Jurkat, Clone E6-1 (cell line): ENCODE measurements around the gene AGPAT4.

Experiments used
- DNase-seq: peaks from one replicate; pipeline ENCODE4 v3.0.0-alpha.2; 2011; ENCODE audit warnings: low read depth, low spot score
- H3K4me3 ChIP-seq: 2 replicates; pipeline ENCODE4 v1.5.1; 2011; ENCODE audit warnings: mild to moderate bottlenecking, low read length, control low read depth, moderate library complexity

The AGPAT4 gene

DNA sequence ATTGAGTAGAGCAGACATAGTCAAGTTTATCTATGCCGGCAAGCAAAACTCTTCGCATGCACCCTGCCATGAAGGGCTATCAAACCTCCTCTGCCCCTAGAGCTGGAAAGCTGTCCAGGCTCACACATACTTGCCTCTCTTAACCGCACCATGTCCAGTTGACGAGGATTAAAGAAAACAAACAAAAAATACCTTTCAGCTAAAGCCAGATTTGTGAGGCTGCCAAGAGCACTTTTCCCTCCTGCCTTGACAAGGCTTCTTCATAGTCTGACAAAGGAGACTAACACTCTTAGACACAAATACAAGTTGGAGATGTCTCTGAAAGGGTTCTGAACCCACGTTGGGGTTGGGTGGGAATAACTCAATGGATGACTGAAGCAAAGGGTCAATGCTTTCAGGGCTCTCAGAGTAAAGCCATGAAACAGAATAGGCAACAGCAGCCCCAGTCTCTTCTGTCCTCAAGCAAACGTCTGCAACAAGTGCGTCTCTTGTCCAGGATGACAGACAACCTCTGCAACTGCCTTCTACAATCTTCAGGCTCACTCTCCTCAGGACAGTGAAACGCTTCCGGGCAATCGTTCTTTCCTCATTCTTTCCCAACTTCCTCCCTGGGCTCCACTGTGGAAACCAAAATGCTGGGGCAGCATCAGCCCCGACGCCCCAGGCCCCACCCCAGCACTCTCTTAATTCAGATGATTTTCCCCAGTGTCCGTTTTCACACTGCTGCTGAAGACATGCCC lies 57.8 kb downstream of the AGPAT4 start:
- no peak overlapping the region for H3K4me3 ChIP-seq
- no peak for DNase-seq

DNA sequence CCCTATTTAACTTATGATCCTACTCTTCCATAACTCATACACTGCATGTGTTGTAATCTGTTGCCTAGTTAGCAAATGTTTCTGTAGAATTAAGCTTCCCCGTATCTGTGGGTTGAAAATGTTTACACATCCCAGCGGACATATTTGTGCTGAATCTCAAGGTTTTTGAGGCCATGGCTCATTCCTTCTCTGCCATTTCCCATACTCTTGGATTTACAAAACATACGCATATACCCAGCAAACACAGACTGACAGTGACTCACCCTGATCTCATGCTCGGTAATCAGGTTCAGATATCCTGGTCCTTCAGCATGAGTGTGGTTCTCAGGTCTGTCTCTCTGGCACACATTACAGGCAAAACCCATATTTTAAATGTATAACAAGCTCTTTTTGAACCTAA lies 58.7 kb downstream of the AGPAT4 start:
- H3K4me3 ChIP-seq: no peak overlapping the region
- DNase-seq: no peak

GRCh38 chr6:161214722-161215121 lies 59.1 kb downstream of the AGPAT4 start:
- DNase-seq: no peak
- H3K4me3 ChIP-seq: no peak overlapping the region

- no peak overlapping the region for H3K4me3 ChIP-seq
- no peak for DNase-seq
Observed at GRCh38 chr6:161212902-161213301, 61.0 kb downstream of the AGPAT4 start.

GRCh38 chr6:161211380-161212035 lies 62.4 kb downstream of the AGPAT4 start:
- no peak overlapping the region for H3K4me3 ChIP-seq
- DNase-seq: no peak

GRCh38 chr6:161210857-161211256 lies 63.0 kb downstream of the AGPAT4 start:
- DNase-seq: no peak
- H3K4me3 ChIP-seq: no peak overlapping the region

GRCh38 chr6:161207200-161207599 lies 66.7 kb downstream of the AGPAT4 start:
- DNase-seq: no peak
- H3K4me3 ChIP-seq: no peak overlapping the region

- H3K4me3 ChIP-seq: no peak overlapping the region
- DNase-seq: no peak
Observed at GRCh38 chr6:161204866-161205557, 68.8 kb downstream of the AGPAT4 start.

DNA sequence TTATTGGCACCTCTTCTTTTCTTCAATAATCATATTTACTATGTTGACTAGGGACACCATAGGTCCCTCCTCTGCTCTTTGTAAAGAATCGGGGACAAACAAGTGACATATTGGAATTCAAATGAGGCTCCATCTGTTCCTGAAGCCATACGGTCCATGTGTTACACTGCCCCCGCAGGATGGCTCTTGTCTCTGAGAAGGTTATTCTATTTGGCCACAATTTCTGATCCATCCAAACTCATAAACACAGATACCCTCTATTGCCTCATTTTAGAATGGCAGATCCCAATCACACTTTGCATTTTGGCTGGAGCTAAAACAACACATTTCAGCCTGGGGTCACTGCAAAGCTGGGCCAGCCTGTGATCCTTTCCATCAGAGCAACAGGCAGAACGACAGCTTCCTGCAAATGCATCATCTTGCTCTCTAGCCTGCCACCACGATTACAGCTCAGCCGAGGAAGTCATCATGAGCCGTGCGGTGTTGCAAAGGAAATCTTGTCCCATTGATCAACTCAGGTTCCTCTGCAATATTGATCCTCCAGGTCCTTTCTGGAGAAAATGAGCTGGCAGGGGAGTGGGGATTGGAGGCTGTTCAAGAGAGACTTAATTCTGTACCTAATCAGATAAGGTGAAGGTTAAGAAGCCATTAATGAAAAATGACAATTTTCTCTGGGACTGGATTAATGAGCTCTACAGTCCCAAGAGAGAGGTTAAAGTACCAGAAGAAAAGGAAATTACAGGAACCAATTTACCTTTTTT lies 73.1 kb downstream of the AGPAT4 start:
- no peak for DNase-seq
- no peak overlapping the region for H3K4me3 ChIP-seq

DNA sequence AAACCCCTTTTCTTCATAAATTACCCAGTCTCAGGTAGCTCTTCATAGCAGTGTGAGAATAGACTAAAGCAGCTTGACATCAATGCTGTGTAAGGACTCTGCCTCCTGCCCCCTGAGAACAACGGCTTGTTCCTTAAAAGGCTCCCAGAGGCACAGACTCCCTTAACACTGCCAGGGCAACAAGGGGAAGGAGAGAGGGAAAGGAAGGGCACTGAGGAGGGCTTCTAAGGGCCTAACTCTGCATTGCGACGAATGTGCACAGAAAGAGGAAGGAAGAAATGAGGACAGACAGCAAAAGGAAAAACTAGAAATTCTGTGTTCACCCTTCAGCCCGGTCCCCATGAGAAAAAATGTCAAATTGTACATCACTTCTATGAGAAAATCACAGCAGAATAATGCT lies 74.0 kb downstream of the AGPAT4 start:
- DNase-seq: no peak
- H3K4me3 ChIP-seq: no peak overlapping the region

- H3K4me3 ChIP-seq: no peak overlapping the region
- no peak for DNase-seq
Observed at GRCh38 chr6:161198783-161199460, 74.9 kb downstream of the AGPAT4 start.

- no peak overlapping the region for H3K4me3 ChIP-seq
- no peak for DNase-seq
Observed at GRCh38 chr6:161198176-161198575, 75.7 kb downstream of the AGPAT4 start.

DNA sequence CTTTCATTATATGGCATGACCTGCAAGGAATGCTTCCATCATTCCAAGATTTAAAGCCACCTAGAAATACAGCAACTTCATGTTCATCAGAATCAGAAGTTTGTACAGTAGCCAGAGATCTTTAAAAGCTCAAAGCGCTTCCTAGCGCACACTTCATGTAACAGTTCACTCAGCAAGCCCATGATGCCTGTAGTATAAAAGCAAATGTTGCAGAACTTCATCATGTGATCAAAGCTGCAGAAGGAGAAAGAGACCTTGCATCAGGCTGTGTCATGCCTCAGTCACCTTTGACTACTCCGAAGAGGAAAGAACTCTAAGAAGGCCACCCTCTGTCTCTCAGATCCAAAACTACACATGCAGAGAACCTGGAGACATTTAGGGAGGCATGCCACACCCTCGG lies 78.5 kb downstream of the AGPAT4 start:
- no peak overlapping the region for H3K4me3 ChIP-seq
- DNase-seq: no peak

DNA sequence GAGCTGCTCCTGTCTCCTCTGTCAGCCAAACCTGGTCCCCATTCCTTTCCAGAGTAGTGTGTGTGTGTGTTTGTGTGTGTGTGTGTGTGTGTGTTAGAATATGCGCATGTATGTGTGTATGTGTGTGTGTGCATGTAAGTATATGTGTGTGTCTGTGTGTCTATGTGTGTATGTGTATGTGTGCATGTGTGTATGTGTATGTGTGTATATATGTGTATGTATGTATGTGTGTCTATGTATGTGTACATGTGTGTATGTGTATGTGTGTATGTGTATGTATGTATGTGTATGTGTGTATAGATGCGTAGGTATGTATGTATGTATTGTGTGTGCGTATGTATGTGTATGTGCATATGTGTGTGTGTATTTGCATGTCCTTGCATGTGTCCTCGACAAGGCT lies 79.5 kb downstream of the AGPAT4 start:
- DNase-seq: no peak
- no peak overlapping the region for H3K4me3 ChIP-seq

GRCh38 chr6:161192636-161193411 lies 81.0 kb downstream of the AGPAT4 start:
- no peak for DNase-seq
- H3K4me3 ChIP-seq: no peak overlapping the region

- DNase-seq: no peak
- H3K4me3 ChIP-seq: no peak overlapping the region
Observed at GRCh38 chr6:161191671-161192070, 82.2 kb downstream of the AGPAT4 start.

GRCh38 chr6:161191007-161191406 lies 82.9 kb downstream of the AGPAT4 start:
- H3K4me3 ChIP-seq: no peak overlapping the region
- DNase-seq: no peak

DNA sequence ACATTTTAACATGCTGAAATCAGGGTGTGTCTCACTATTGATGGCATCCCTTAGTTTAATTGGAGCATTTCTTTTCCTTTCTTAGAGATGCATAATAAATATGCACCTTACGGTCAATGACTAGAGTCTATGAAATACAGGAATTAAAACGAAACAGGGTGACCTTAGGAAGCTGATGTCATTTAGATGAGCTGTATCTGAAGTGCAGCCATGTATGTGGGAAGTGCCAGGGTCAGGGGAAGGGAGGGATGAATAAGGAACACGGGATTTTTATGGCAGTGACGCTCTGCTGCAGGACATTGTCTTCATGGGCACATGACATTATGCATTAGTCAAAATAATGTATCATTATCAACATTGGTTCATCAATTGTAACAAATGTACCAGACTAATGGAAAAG lies 84.0 kb downstream of the AGPAT4 start:
- no peak overlapping the region for H3K4me3 ChIP-seq

More for the DNA sequence above, 84.0 kb downstream of the AGPAT4 start:
- no peak for DNase-seq
